Measurements from ENCODE around the gene SART3. TPM values are rescaled to one million over a fixed set of nuclear protein-coding genes. Genes with fewer than 3 reads are reported as not detected.

SART3 gene
- total and polyA plus RNA-seq, 2 of the 8 experiments (the other 6 are each of a cell fraction or from before 2014, with no cell fraction given), result 16.0 to 103 TPM

- TF ChIP-seq SP2 (IDR thresholded peaks at IDR 0.05; ENCODE audit: low read length), result no peak
- TF ChIP-seq EZH2 (IDR thresholded peaks at IDR 0.05; ENCODE audit: low read depth, low read length, severe bottlenecking), result no peak
- TF ChIP-seq JUND (IDR thresholded peaks at IDR 0.05; ENCODE audit: low read length), result no peak
- no peak for TF ChIP-seq TEAD4 (IDR thresholded peaks at IDR 0.05; ENCODE audit: low read depth, low read length)
- TF ChIP-seq TAF7 (optimal IDR thresholded peaks at IDR 0.05; ENCODE audit: borderline replicate concordance, low read depth, low read length), result no peak
- TF ChIP-seq CBX8 (IDR thresholded peaks at IDR 0.05; ENCODE audit: borderline replicate concordance, low read depth, low read length), result no peak
These were observed 5.5 kb upstream of the SART3 start (continued) for GRCh38 chr12:108566452-108566851.

Measured in H1 (cell line).